GM12878 (cell line): ENCODE results near the gene LRRC23. TPM values are rescaled to one million over a fixed set of nuclear protein-coding genes. Genes with fewer than 3 reads are reported as not detected.
A peak's percentile ranks its signal among the peaks of the same experiment; 100 is the strongest.

Source experiments
- ATAC-seq: fragments of 200-7000 bp; cut with Tn5 transposase; 3 replicates; pipeline ENCODE4 v1.9.1; 2020; ENCODE audit warnings: mild to moderate bottlenecking, moderate library complexity
- BruUV-seq: library from RNA; stranded (reverse); fragments of 400-500 nt; replicated peaks from 2 replicates; lab custom pipeline; 2021; lab: Mats Ljungman, UMichigan
- CTCF ChIA-PET: fragments of 300-600 bp; sonication (Branson Sonifier 250); formaldehyde crosslinking; extraction: SDS; loops from one replicate; lab custom pipeline; 2021; ENCODE audit warnings: inconsistent platforms; lab: Yijun Ruan, JAX
- POLR2A ChIA-PET: fragments of 350-600 bp; formaldehyde crosslinking; extraction: SDS; loops from one replicate; lab custom pipeline; 2021; ENCODE audit warnings: inconsistent platforms; lab: Charles Lee
- RAD21 ChIA-PET: fragments of 300-600 bp; sonication (Branson Sonifier 250); formaldehyde crosslinking; loops from one replicate; lab custom pipeline; 2023; ENCODE audit warnings: antibody characterized with exemption; ENCODE audit not compliant: unreplicated experiment; lab: Charles Lee
- SMC1A ChIA-PET: fragments of 300-600 bp; sonication (Branson Sonifier 250); formaldehyde crosslinking; loops from one replicate; lab custom pipeline; 2023; ENCODE audit not compliant: unreplicated experiment, uncharacterized antibody; lab: Charles Lee
- DNase-seq: peaks from one replicate; pipeline ENCODE4 v3.0.0-alpha.2; 2011; ENCODE audit warnings: low read depth, low spot score
- FAIRE-seq: peaks from 3 replicates; lab custom pipeline; 2011; peaks lifted over from hg19 to GRCh38; lab: Jason Lieb, UNC
- H2AFZ ChIP-seq: 2 replicates; pipeline ENCODE4 v1.6.0; 2011; ENCODE audit warnings: low read depth, low read length, control low read depth; ENCODE audit not compliant: control insufficient read depth
- H3K27ac ChIP-seq: 2 replicates; pipeline ENCODE4 v1.5.1; 2011; ENCODE audit warnings: control low read depth; ENCODE audit not compliant: control insufficient read depth, insufficient read depth
- H3K27me3 ChIP-seq, 2 experiments: replicated peaks in 1 of 2; 2 replicates each; pipeline versions ENCODE4 v1.6.0 to v1.6.1; 2011; ENCODE audit warnings: low read length in 1 of 2; ENCODE audit not compliant: control insufficient read depth in 2 of 2, insufficient read depth in 2 of 2
- H3K36me3 ChIP-seq, 2 experiments: 2 replicates each; pipeline ENCODE4 v1.5.1; 2011; ENCODE audit warnings: low read length in 1 of 2; ENCODE audit not compliant: control insufficient read depth in 2 of 2, insufficient read depth in 2 of 2
- H3K4me1 ChIP-seq: 2 replicates; pipeline ENCODE4 v1.6.1; 2011; ENCODE audit warnings: mild to moderate bottlenecking, low read length, moderate library complexity, mixed read lengths; ENCODE audit not compliant: control insufficient read depth, insufficient read depth
- H3K4me2 ChIP-seq: 2 replicates; pipeline ENCODE4 v1.6.0; 2011; ENCODE audit warnings: control low read depth; ENCODE audit not compliant: control insufficient read depth, insufficient read depth
- H3K4me3 ChIP-seq: fragments of 200-600 bp; sonication (generic); 2 replicates; pipeline ENCODE4 v1.5.1; 2016
- H3K79me2 ChIP-seq: 2 replicates; pipeline ENCODE4 v1.6.0; 2011; ENCODE audit warnings: low read length; ENCODE audit not compliant: control insufficient read depth, insufficient read depth
- H3K9ac ChIP-seq: 2 replicates; pipeline ENCODE4 v1.8.0; 2011; ENCODE audit warnings: low read length, control low read depth, mixed read lengths; ENCODE audit not compliant: control insufficient read depth, insufficient read depth
- H3K9me3 ChIP-seq: replicated peaks from 3 replicates; pipeline ENCODE4 v1.5.1; 2011; ENCODE audit warnings: mild to moderate bottlenecking, low read length; ENCODE audit not compliant: control insufficient read depth, insufficient read depth
- H4K20me1 ChIP-seq: 2 replicates; pipeline ENCODE4 v1.6.0; 2011; ENCODE audit not compliant: control insufficient read depth, insufficient read depth
- EED ChIP-seq: sonication (generic); IDR thresholded peaks from 2 replicates; pipeline ENCODE4 v1.6.1; 2016; ENCODE audit warnings: antibody characterized with exemption, low read depth
- ETV6 ChIP-seq, 2 experiments: fragments of 450-650 bp in 1 of 2; IDR thresholded peaks in 1 of 2; conservative IDR thresholded peaks in 1 of 2; 2 replicates each; pipeline ENCODE4 v1.6.1; 2014; ENCODE audit warnings: antibody characterized with exemption in 1 of 2, borderline replicate concordance in 1 of 2, low read depth in 1 of 2, mild to moderate bottlenecking in 1 of 2, moderate library complexity in 1 of 2
- GATAD2B ChIP-seq: fragments of 450-650 bp; conservative IDR thresholded peaks from 2 replicates; pipeline ENCODE4 v1.6.1; 2017; ENCODE audit warnings: low read depth, mild to moderate bottlenecking, moderate library complexity
- KLF5 ChIP-seq: fragments of 450-650 bp; IDR thresholded peaks from 2 replicates; pipeline ENCODE4 v1.6.1; 2014; ENCODE audit warnings: mild to moderate bottlenecking; ENCODE audit not compliant: partially characterized antibody
- LARP7 ChIP-seq: fragments of 450-650 bp; IDR thresholded peaks from 2 replicates; pipeline ENCODE4 v1.6.1; 2017; ENCODE audit warnings: mild to moderate bottlenecking
- MTA2 ChIP-seq: fragments of 450-650 bp; IDR thresholded peaks from 2 replicates; pipeline ENCODE4 v1.6.1; 2016; ENCODE audit warnings: low read depth, mild to moderate bottlenecking, moderate library complexity
- NFYB ChIP-seq: IDR thresholded peaks from 2 replicates; pipeline ENCODE4 v1.6.1; 2011; ENCODE audit warnings: low read depth, mild to moderate bottlenecking, low read length, improper control_type of control experiment, moderate library complexity; ENCODE audit not compliant: insufficient read depth
- PKNOX1 ChIP-seq: fragments of 450-650 bp; IDR thresholded peaks from 2 replicates; pipeline ENCODE4 v1.6.1; 2016; ENCODE audit warnings: mild to moderate bottlenecking
- SKIL ChIP-seq: fragments of 450-650 bp; IDR thresholded peaks from 2 replicates; pipeline ENCODE4 v1.6.1; 2017; ENCODE audit warnings: mild to moderate bottlenecking, low read depth, inconsistent platforms; ENCODE audit not compliant: poor library complexity, severe bottlenecking
- ZNF274 ChIP-seq: IDR thresholded peaks from one replicate; pipeline ENCODE4 v1.8.0; 2011; ENCODE audit not compliant: insufficient read length, insufficient read depth
- WGBS: methylation state at CpG from one replicate; pipeline ENCODE4 v1.1.6; 2016; ENCODE audit warnings: low lambda C conversion rate; ENCODE audit not compliant: insufficient replicate concordance, insufficient coverage; ENCODE audit errors: missing lambda C conversion rate; 5-methylcytosine and 5-hydroxymethylcytosine counted together
- in situ Hi-C: fragments of 300-500 bp; cut with MboI; formaldehyde crosslinking; loops from 9 replicates; pipeline ENCODE4 v1.14.3; 2018; ENCODE audit warnings: mixed read lengths
- intact Hi-C: fragments of 100-400 bp; cut with micrococcal nuclease; formaldehyde crosslinking; loops from one replicate; pipeline ENCODE4 v1.14.2; 2022; ENCODE audit not compliant: unreplicated experiment
- polyA plus RNA-seq, 11 experiments: library from polyadenylated mRNA; depleted of rRNA in 4 of 11; unstranded in 6 of 11; stranded (reverse) in 5 of 11; fragments of >200 nt; fragmentation: Nextera tagmentation in 4 of 11; fragmentation: Illumina TruSeq in 1 of 11; extraction: Ambion mirVana in 4 of 11; extraction: Trizol in 1 of 11; gene quantifications; 1 replicate in 1 of 11; 2 replicates in 10 of 11; pipeline versions ENCODE4 v1.2.1 to v1.2.3, GENCODE V29; 2011 to 2016; ENCODE audit warnings: inconsistent platforms in 2 of 11, missing spikeins in 2 of 11, low read depth in 1 of 11
- total RNA-seq, 4 experiments: library from RNA; depleted of rRNA in 3 of 4; stranded (reverse); fragments of >200 nt in 3 of 4; fragmentation: Illumina TruSeq in 1 of 4; extraction: Trizol in 1 of 4; gene quantifications; 2 replicates each; pipeline versions ENCODE4 v1.2.1 to v1.2.3, GENCODE V29; 2013 to 2021

LRRC23 gene
- total and polyA plus RNA-seq, 10 of the 15 experiments (the other 5 are each of a cell fraction or from before 2014, with no cell fraction given): 1.4 to 6.9 (median 3.4) TPM

GRCh38 chr12:6921539-6921938, 16.9 kb downstream of the LRRC23 start (continued):
- no peak for TF ChIP-seq SKIL

GRCh38 chr12:6921996-6922946, 17.6 kb downstream of the LRRC23 start:
- DNase-seq (no peak), FAIRE-seq (no peak), ATAC-seq (peak; percentile 32)
- ChIA-PET POLR2A (interaction anchor here (0.6 to 1.5 kb wide), 5 partner anchors 10 to 111 kb away, joined by 3 to 6 read pairs (median 4); no protein-coding TSS in a partner anchor), CTCF (interaction anchor here (1.0 to 6.2 kb wide), 10 partner anchors 15 to 223 kb away, joined by 3 to 111 read pairs (median 5); partner anchors contain the start of genes C12orf57, C1RL, RNU7-1 and SPSB2), RAD21 (interaction anchor here (0.6 to 2.4 kb wide), 6 partner anchors 15 to 71 kb away, joined by 3 to 10 read pairs (median 4); partner anchors contain the start of genes C12orf57, CDCA3 and RNU7-1), SMC1A (interaction anchor here (0.7 to 2.0 kb wide), 6 partner anchors 14 to 185 kb away, joined by 3 to 7 read pairs (median 4); partner anchors contain the start of genes C12orf57, LPCAT3, RNU7-1 and SPSB2)
- peak overlapping the region; percentile 4; the same call in 1 of the 2 replicates for H3K4me3 ChIP-seq
- peak overlapping the region; percentile 36 for H3K27ac ChIP-seq
- intact Hi-C loops (loop anchor here (5.0 kb wide), 2 partner anchors 170 to 190 kb away; partner anchors contain the start of gene C1R), in situ Hi-C loops (no loop called here)
- peak overlapping the region; percentile 27; the same call in 1 of the 2 replicates for H3K9ac ChIP-seq
- H3K36me3 ChIP-seq: peaks cover 0 to 8% of the 10 kb centered on the region in 2 experiments; a peak in 2 of 4 replicates
- no peaks in the 10 kb centered on the region for H3K27me3 ChIP-seq
- WGBS: 48% methylated on average over 9 of the region's 9 CpGs
- H3K4me2 ChIP-seq: peak overlapping the region; percentile 36
- BruUV-seq: no TSS peak
- peaks cover 48% of the 10 kb centered on the region for H3K4me1 ChIP-seq
- H2AFZ ChIP-seq: no peak overlapping the region
- no peaks in the 10 kb centered on the region for H3K9me3 ChIP-seq
- no peaks in the 10 kb centered on the region for H4K20me1 ChIP-seq
- H3K79me2 ChIP-seq: peaks cover 7% of the 10 kb centered on the region
- no peak for TF ChIP-seq ZNF274
- TF ChIP-seq NFYB: no peak
- no peak for TF ChIP-seq KLF5
- TF ChIP-seq EED: 0 out of 2 replicates have a peak, but pooled peaks have one; percentile 31
- no peak for TF ChIP-seq PKNOX1
- no peak for TF ChIP-seq GATAD2B
- no peak for TF ChIP-seq MTA2
- no peak for TF ChIP-seq ETV6 (conservative IDR thresholded peaks at IDR 0.05 in 1 of 2, IDR thresholded peaks at IDR 0.05 in 1 of 2; ENCODE audit: borderline replicate concordance in 1 of 2, low read depth in 1 of 2)
- no peak for TF ChIP-seq LARP7
